Activated CD4-positive, alpha-beta T cell treated with anti-CD3 and anti-CD28 coated beads for 48 hours (primary cell): ENCODE results near the gene TUBA1B.

Experiments
- DNase-seq: peaks from one replicate; pipeline ENCODE4 v3.0.0-alpha.2; 2020

The TUBA1B gene

GRCh38 chr12:49126852-49127763, 4.1 kb downstream of the TUBA1B start:
- DNase-seq = peak; percentile 28

- no peak for DNase-seq
These were observed 10.0 kb downstream of the TUBA1B start for GRCh38 chr12:49121047-49121696.

DNA sequence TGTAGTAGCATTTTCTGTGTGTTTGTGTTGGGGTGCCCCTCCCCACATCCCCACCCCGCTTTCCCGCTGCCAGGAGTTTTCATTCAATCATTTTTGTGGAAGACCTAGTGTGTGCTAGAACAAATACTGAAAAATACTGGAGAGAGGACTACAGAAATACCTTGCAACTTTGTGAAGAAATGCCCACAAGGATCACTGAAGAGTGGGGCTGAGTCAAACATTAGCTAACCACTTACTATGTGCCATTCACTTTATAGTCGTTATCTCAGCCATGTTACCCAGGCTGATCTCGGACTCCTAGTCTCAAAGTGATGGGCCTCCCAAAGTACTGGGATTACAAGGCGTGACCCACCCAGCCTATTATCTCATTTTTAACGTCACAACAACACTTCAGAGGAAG, 20.0 kb downstream of the TUBA1B start:
- no peak for DNase-seq

- DNase-seq = peak; percentile 97
These were observed 20.6 kb downstream of the TUBA1B start, which contains the start of gene LMBR1L for GRCh38 chr12:49110464-49111155. Gene LMBR1L, minus strand, starts transcription at chr12:49110847. Its CDS starts 292 bp downstream, at chr12:49110555.

DNA sequence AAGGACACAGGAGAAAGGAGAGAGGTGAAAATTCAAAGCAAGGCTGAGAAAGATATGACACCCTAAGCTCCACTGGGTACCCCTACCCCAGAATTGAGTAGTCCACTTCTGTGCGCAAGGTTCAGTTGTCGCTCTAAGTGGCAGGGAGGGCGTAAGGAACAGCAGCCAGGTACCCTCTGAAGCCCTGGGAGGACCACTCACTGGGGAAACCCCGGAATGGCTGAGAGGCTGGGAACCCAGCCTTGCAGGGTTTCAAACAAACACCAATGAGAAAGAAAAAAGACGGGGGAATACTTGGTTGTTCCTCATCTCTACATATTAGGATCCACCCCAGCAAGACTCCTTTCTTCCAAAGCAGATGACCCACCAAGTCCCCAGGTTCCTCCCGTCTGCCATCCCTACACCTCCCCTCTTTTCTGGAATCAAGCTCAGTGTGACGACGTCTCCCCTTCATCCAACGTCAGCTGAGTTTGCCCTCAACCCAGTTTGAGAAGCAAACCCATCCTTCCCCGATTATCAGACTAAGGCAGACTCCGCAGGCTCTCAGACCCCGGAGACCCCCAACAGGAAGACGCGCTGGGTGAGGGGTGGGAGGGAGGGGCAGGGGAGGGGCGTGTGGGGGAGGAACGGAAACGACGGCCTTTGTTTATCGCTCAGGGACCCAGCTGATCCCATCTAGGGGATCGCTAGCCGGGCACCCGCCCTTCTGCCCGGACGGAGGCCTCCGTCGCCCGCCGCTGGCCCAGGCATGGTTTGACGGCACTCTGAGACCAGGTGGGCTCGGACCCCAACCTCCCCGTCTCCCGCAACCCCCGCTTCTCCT, 21.3 kb downstream of the TUBA1B start:
- DNase-seq = no peak

- DNase-seq = no peak
These were observed 22.2 kb downstream of the TUBA1B start for GRCh38 chr12:49108958-49109404.

DNA sequence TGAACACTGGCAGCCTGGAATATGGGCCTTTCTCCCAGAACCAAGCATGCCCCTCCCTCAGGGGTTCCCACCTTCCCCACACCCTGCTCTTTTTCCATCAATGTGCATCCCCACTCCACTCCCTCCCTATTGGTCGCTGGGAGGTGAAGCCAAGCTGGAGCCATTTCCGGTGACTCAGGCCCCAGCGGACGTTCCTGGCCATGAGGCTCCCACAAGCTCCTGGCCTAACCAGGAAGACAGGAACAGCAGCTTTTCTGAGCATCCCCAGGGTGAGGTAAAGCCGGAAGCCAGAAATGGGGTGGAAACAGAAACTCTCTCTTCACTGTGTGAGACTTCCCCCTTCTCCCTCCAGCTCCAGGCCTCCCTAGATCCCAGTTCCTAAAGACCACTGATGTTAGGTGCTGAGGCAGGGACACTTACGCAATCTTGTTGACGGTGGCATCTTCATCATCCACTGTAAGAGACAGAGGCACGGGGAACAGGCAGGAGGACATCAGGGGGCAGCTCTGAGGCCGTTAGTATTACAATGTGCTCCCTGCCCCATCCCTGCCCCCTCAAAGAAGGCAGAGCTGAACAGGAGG, 25.6 kb downstream of the TUBA1B start:
- DNase-seq = no peak

- DNase-seq = no peak
These were observed 26.4 kb downstream of the TUBA1B start for GRCh38 chr12:49104822-49105221.

- DNase-seq = no peak
These were observed 30.8 kb downstream of the TUBA1B start for GRCh38 chr12:49100380-49100779.

DNA sequence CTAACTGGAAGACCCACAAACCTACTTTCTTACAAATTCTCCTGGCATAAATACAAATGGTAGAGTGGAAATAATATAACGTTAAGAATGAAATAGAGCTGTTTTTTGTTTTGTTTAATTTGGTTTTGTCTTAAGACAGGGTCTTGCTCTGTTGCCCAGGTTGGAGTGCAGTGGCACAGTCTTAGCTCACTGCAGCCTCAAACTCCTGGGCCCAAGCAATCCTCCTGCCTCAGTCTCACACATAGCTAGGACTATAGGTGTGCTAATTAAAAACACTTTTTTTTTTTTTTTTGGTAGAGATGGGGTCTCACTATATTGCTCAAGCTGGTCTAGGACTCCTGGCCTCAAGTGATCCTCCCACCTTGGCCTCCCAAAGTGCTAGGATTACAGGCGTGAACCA, 32.5 kb downstream of the TUBA1B start:
- DNase-seq = no peak

- DNase-seq = peak; percentile 74
These were observed 33.2 kb downstream of the TUBA1B start for GRCh38 chr12:49098035-49098451.

DNA sequence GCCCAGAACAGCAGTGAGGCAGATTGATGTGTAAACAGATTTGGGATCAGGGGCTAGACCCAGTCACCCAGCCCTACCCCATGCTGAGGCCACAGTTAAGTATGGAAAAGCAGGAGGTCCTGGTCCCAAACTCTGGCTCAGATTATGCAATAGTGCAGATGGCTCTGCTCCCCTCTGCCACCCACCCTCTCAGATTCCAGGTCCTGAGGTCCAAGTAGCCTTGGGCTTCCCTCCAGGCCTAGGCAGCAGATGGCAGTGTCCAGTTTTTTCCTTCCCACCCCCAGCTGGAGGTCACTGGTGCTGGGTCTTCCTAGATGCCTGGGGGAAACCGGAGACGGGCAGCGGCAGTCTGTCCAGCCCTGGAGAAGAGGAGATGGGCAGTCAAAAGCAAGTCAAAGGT, 33.8 kb downstream of the TUBA1B start:
- no peak for DNase-seq

GRCh38 chr12:49094975-49095365, 36.2 kb downstream of the TUBA1B start:
- DNase-seq = no peak

DNA sequence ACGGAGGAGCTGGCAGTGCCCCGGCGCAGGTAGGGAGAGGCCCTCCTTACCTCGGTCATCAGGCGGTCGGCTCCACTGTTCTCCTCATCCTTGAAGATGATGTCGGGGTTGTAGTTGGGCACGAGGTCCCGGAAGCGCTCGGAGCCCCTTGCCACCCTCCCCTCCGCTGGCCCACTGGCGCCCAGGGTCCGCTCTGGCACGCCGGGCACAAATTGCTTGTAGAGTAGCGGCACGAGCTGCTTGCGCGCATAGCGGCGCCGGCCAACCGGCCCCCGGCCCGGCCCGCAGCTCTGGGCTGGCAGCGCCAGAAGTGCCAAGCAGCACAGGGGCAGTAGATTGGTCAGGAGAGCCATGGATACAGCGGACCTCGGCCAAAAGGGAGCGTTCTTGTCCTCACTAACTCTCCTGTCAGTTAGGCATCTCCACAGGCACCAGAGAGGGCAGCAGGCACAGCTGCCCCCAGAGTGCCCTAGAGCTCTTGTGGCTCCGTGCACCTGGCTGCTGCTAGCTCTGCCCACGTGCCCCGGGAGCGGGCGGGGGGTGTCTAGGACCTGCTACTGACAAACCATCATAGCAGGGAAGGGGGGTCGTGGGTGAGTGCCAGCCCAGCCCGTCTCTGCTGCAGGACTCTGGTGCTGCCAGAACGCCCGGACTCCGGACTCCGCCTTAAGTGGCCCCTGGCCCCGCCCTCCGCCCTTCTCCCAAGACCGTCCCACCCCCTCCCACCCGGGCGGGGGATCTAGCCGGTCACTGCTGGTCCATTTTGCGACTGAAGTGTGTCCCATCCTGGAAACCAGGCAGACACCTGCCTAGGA, 36.8 kb downstream of the TUBA1B start, which contains the start of gene DHH:
DHH (minus strand) TSS at position 642 of the 815 bp plus-strand sequence; CDS start at position 353, 289 bp downstream.
- DNase-seq = no peak

DNA sequence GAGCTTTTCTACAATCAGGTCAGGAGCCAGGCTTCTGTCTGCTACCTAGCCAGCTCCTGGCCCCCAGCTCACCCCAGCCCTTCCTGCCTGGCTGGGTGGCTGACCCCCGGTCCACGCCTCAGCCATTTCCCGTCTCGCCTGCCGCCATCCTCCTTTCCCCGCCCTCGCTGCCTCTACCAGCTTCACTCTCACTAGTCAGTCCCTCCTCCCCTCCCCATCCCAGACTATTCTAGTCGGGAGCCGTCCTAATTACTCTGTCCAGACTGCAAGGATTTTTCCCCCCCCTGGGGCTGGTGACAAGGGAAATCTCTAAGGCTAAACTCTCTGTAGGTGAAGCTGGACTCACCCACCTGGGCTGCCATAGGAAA, 37.4 kb downstream of the TUBA1B start:
- DNase-seq = no peak

GRCh38 chr12:49092816-49093406, 38.3 kb downstream of the TUBA1B start:
- no peak for DNase-seq

DNA sequence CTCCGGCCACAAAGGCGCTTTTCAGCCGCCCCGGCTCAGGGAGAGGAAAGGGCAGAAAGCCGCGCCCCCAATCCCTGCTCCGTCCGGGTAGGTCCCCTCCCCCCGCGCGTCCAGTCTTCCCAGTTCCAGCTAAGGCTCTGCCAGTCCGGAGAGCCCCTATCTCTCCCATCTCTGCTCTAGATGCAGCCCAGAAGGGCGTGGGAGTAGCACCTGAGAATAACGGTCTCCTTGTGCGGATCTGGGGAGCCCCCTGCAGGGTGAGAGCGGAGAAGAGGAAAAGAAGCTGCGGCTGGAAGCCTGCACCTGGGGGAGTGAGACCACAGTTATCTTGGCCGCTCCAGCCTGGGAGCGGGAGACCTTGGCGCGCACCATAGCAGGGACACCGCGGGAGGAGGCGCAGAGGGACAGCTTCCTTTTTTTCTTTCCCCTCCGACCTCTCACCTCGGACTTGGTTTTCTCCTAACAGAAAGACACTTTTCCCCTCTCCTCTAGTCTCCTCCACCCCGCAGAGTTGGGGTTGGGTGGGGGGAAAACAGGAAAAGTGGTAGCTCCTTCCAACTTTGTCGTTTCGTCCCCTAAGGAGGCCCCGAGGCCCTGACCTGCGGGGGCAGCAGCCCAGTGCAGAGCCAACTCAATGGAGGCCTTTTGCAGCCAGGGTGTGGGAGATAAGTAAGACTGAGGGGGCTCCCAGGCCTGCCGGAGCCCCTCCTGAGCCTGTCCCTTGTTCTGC, 38.9 kb downstream of the TUBA1B start:
- peak; percentile 75 for DNase-seq

DNA sequence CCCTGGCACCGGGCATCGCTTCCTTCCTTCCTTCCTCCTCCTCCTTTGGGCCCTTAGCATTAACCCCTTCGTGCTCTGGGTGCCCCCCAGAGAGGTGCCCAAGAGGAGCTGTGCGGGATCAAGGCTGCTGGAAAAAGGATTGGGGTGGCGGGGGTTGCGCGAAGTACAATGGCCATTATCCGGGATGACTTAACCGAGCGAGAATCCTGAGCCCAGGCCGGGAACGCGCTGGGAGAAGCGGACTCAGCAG, 39.4 kb downstream of the TUBA1B start:
- no peak for DNase-seq

GRCh38 chr12:49091056-49091835, 39.9 kb downstream of the TUBA1B start:
- peak; percentile 17 for DNase-seq
